K562 (cell line): ENCODE results near the gene PLD3. TPM values are rescaled to one million over a fixed set of nuclear protein-coding genes. Genes with fewer than 3 reads are reported as not detected.

ENCODE experiments used
- BCOR ChIP-seq: fragments of 450-650 bp; IDR thresholded peaks from 2 replicates; pipeline ENCODE4 v1.6.1; 2016
- BRCA1 ChIP-seq, 2 experiments: fragments of 450-650 bp in 1 of 2; sonication (generic) in 1 of 2; formaldehyde crosslinking in 1 of 2; IDR thresholded peaks; 2 replicates each; pipeline versions ENCODE4 v1.5.0 to v1.6.1; 2017 to 2020; ENCODE audit warnings: mild to moderate bottlenecking in 1 of 2, missing genetic modification reagents in 1 of 2
- CBFA2T3 ChIP-seq: fragments of 450-650 bp; IDR thresholded peaks from 2 replicates; pipeline ENCODE4 v1.6.1; 2017
- DPF2 ChIP-seq: fragments of 450-650 bp; IDR thresholded peaks from 2 replicates; pipeline ENCODE4 v1.6.1; 2016
- FOXK2 ChIP-seq, 2 experiments: fragments of 450-650 bp; IDR thresholded peaks in 1 of 2; conservative IDR thresholded peaks in 1 of 2; 2 replicates each; pipeline ENCODE4 v1.6.1; 2016; ENCODE audit warnings: low read depth in 2 of 2, mild to moderate bottlenecking in 1 of 2
- HDGF ChIP-seq: fragments of 450-650 bp; IDR thresholded peaks from 2 replicates; pipeline ENCODE4 v1.6.1; 2016
- LEF1 ChIP-seq: fragments of 450-650 bp; IDR thresholded peaks from 2 replicates; pipeline ENCODE4 v1.6.1; 2016; ENCODE audit warnings: mild to moderate bottlenecking
- PHF8 ChIP-seq: fragments of 200-600 bp; sonication (generic); IDR thresholded peaks from 2 replicates; pipeline ENCODE4 v1.6.1; 2012; ENCODE audit warnings: mixed run types, mild to moderate bottlenecking, inconsistent platforms, low read length, moderate library complexity, borderline replicate concordance
- TBL1XR1 ChIP-seq, 2 experiments: IDR thresholded peaks; 2 replicates each; pipeline ENCODE4 v1.6.1; 2012; ENCODE audit warnings: improper control_type of control experiment in 2 of 2, low read length in 2 of 2, mild to moderate bottlenecking in 1 of 2
- TEAD4 ChIP-seq, 2 experiments: sonication (generic) in 1 of 2; formaldehyde crosslinking in 1 of 2; IDR thresholded peaks; 2 replicates each; pipeline versions ENCODE4 v1.6.1 to v1.8.0; 2012 to 2022; ENCODE audit warnings: borderline replicate concordance in 1 of 2, inconsistent platforms in 1 of 2, low read length in 1 of 2, mild to moderate bottlenecking in 1 of 2, missing genetic modification reagents in 1 of 2
- ZBTB1 ChIP-seq: sonication (generic); formaldehyde crosslinking; IDR thresholded peaks from 2 replicates; pipeline ENCODE4 v1.8.1; 2023; ENCODE audit warnings: missing genetic modification reagents, low read depth, mild to moderate bottlenecking, borderline replicate concordance
- ZFX ChIP-seq: sonication (generic); formaldehyde crosslinking; IDR thresholded peaks from 2 replicates; pipeline ENCODE4 v1.8.0; 2022; ENCODE audit warnings: mild to moderate bottlenecking, missing genetic modification reagents, moderate library complexity
- polyA plus RNA-seq, 8 experiments: library from polyadenylated mRNA; depleted of rRNA in 4 of 8; stranded (reverse) in 5 of 8; unstranded in 3 of 8; fragments of >200 nt; fragmentation: Nextera tagmentation in 2 of 8; fragmentation: Illumina TruSeq in 1 of 8; extraction: Ambion mirVana in 2 of 8; extraction: Trizol in 1 of 8; gene quantifications; 2 replicates each; pipeline versions ENCODE4 v1.2.1 to v1.2.3, GENCODE V29; 2011 to 2014; ENCODE audit warnings: inconsistent platforms in 1 of 8, missing spikeins in 1 of 8
- total RNA-seq, 7 experiments: library from RNA; depleted of rRNA in 6 of 7; stranded (reverse); fragments of >200 nt in 6 of 7; fragmentation: Illumina TruSeq in 2 of 7; extraction: Trizol in 2 of 7; gene quantifications; 2 replicates each; pipeline versions ENCODE4 v1.2.1 to v1.2.3, GENCODE V29; 2011 to 2021; ENCODE audit warnings: low replicate concordance in 1 of 7
- TF ChIP-seq, protein P1 (sequence below): fragments of 450-650 bp; IDR thresholded peaks from 2 replicates; pipeline ENCODE4 v1.6.1; 2016; ENCODE audit warnings: mild to moderate bottlenecking, moderate library complexity
- TF ChIP-seq, protein P2 (sequence below), 2 experiments: IDR thresholded peaks; 2 replicates each; pipeline ENCODE4 v1.6.1; 2011; ENCODE audit warnings: borderline replicate concordance in 1 of 2, control low read depth in 1 of 2, low read depth in 1 of 2, low read length in 1 of 2, mild to moderate bottlenecking in 1 of 2, mixed read lengths in 1 of 2, moderate library complexity in 1 of 2; ENCODE audit not compliant: insufficient read depth in 1 of 2, insufficient read length in 1 of 2, poor library complexity in 1 of 2, severe bottlenecking in 1 of 2; ENCODE audit errors: extremely low read depth in 1 of 2

Gene PLD3
- total and polyA plus RNA-seq, 9 of the 15 experiments (the other 6 are each of a cell fraction or from before 2014, with no cell fraction given), result 2.3 to 128 (median 72.7) TPM

DNA sequence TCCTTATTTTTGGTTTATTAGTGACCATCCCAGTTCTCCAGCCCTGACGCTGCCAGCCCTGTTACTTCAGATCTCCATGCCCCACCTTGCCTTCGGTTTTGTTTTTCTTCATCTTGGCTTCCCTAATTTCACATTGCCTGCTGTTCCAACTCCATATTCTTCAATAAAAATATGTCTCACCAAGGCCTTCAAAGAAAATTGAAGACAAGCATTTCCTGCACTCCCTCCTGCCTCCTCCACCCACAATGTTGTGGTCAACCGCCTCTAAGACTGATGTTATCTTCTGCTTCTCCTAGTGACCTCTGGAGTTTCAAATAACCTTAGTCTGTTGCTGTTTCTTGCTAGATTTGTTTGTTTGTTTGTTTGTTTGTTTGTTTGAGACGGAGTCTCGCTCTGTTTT, 14.6 kb downstream of the PLD3 start (continued):
- TF ChIP-seq, protein P1, sequence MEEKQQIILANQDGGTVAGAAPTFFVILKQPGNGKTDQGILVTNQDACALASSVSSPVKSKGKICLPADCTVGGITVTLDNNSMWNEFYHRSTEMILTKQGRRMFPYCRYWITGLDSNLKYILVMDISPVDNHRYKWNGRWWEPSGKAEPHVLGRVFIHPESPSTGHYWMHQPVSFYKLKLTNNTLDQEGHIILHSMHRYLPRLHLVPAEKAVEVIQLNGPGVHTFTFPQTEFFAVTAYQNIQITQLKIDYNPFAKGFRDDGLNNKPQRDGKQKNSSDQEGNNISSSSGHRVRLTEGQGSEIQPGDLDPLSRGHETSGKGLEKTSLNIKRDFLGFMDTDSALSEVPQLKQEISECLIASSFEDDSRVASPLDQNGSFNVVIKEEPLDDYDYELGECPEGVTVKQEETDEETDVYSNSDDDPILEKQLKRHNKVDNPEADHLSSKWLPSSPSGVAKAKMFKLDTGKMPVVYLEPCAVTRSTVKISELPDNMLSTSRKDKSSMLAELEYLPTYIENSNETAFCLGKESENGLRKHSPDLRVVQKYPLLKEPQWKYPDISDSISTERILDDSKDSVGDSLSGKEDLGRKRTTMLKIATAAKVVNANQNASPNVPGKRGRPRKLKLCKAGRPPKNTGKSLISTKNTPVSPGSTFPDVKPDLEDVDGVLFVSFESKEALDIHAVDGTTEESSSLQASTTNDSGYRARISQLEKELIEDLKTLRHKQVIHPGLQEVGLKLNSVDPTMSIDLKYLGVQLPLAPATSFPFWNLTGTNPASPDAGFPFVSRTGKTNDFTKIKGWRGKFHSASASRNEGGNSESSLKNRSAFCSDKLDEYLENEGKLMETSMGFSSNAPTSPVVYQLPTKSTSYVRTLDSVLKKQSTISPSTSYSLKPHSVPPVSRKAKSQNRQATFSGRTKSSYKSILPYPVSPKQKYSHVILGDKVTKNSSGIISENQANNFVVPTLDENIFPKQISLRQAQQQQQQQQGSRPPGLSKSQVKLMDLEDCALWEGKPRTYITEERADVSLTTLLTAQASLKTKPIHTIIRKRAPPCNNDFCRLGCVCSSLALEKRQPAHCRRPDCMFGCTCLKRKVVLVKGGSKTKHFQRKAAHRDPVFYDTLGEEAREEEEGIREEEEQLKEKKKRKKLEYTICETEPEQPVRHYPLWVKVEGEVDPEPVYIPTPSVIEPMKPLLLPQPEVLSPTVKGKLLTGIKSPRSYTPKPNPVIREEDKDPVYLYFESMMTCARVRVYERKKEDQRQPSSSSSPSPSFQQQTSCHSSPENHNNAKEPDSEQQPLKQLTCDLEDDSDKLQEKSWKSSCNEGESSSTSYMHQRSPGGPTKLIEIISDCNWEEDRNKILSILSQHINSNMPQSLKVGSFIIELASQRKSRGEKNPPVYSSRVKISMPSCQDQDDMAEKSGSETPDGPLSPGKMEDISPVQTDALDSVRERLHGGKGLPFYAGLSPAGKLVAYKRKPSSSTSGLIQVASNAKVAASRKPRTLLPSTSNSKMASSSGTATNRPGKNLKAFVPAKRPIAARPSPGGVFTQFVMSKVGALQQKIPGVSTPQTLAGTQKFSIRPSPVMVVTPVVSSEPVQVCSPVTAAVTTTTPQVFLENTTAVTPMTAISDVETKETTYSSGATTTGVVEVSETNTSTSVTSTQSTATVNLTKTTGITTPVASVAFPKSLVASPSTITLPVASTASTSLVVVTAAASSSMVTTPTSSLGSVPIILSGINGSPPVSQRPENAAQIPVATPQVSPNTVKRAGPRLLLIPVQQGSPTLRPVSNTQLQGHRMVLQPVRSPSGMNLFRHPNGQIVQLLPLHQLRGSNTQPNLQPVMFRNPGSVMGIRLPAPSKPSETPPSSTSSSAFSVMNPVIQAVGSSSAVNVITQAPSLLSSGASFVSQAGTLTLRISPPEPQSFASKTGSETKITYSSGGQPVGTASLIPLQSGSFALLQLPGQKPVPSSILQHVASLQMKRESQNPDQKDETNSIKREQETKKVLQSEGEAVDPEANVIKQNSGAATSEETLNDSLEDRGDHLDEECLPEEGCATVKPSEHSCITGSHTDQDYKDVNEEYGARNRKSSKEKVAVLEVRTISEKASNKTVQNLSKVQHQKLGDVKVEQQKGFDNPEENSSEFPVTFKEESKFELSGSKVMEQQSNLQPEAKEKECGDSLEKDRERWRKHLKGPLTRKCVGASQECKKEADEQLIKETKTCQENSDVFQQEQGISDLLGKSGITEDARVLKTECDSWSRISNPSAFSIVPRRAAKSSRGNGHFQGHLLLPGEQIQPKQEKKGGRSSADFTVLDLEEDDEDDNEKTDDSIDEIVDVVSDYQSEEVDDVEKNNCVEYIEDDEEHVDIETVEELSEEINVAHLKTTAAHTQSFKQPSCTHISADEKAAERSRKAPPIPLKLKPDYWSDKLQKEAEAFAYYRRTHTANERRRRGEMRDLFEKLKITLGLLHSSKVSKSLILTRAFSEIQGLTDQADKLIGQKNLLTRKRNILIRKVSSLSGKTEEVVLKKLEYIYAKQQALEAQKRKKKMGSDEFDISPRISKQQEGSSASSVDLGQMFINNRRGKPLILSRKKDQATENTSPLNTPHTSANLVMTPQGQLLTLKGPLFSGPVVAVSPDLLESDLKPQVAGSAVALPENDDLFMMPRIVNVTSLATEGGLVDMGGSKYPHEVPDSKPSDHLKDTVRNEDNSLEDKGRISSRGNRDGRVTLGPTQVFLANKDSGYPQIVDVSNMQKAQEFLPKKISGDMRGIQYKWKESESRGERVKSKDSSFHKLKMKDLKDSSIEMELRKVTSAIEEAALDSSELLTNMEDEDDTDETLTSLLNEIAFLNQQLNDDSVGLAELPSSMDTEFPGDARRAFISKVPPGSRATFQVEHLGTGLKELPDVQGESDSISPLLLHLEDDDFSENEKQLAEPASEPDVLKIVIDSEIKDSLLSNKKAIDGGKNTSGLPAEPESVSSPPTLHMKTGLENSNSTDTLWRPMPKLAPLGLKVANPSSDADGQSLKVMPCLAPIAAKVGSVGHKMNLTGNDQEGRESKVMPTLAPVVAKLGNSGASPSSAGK, result peak; percentile 30; the same call in 1 of the 2 replicates
- TF ChIP-seq FOXK2 (conservative IDR thresholded peaks at IDR 0.05 in 1 of 2, IDR thresholded peaks at IDR 0.05 in 1 of 2; ENCODE audit: low read depth in 2 of 2) (0 out of 4 replicates have a peak, but pooled peaks have one; percentile 11 to 20), TEAD4 (IDR thresholded peaks at IDR 0.05; ENCODE audit: low read length) (peak; percentile 55; the same call in 1 of the 2 replicates), TEAD4 (CRISPR knock-in tag; IDR thresholded peaks at IDR 0.05; ENCODE audit: borderline replicate concordance) (no peak), CBFA2T3 (0 out of 2 replicates have a peak, but pooled peaks have one; percentile 20), BRCA1 (IDR thresholded peaks at IDR 0.05) (no peak), BRCA1 (CRISPR knock-in tag; IDR thresholded peaks at IDR 0.05) (no peak), TBL1XR1 (IDR thresholded peaks at IDR 0.05; ENCODE audit: low read length in 2 of 2) (0 out of 4 replicates have a peak, but pooled peaks of 1 of the 2 experiments have one; percentile 56), BCOR (peak; percentile 48; the same call in 1 of the 2 replicates), DPF2 (peak; percentile 79; the same call in 1 of the 2 replicates), PHF8 (no peak), LEF1 (peak; percentile 83), ZFX (CRISPR knock-in tag) (peak; percentile 50), HDGF (peak; percentile 17; the same call in 1 of the 2 replicates), ZBTB1 (CRISPR knock-in tag) (no peak)
- TF ChIP-seq, protein P2, sequence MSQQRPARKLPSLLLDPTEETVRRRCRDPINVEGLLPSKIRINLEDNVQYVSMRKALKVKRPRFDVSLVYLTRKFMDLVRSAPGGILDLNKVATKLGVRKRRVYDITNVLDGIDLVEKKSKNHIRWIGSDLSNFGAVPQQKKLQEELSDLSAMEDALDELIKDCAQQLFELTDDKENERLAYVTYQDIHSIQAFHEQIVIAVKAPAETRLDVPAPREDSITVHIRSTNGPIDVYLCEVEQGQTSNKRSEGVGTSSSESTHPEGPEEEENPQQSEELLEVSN (IDR thresholded peaks at IDR 0.05; ENCODE audit: borderline replicate concordance in 1 of 2, extremely low read depth in 1 of 2, insufficient read depth in 1 of 2, insufficient read length in 1 of 2, low read depth in 1 of 2, low read length in 1 of 2, poor library complexity in 1 of 2, severe bottlenecking in 1 of 2), result no peak
